HepG2 (cell line): ENCODE results near the gene SNX9. TPM values are rescaled to one million over a fixed set of nuclear protein-coding genes. Genes with fewer than 3 reads are reported as not detected.

Experiments
- ATAC-seq: fragments of 200-7000 bp; cut with Tn5 transposase; 3 replicates; pipeline ENCODE4 v1.9.1; 2020; ENCODE audit warnings: mild to moderate bottlenecking, moderate library complexity
- BruUV-seq: library from RNA; stranded (reverse); fragments of 400-500 nt; replicated peaks from 2 replicates; lab custom pipeline; 2021; lab: Mats Ljungman, UMichigan
- CTCF ChIA-PET: fragments of 300-600 bp; formaldehyde crosslinking; extraction: SDS; loops from one replicate; lab custom pipeline; 2021; ENCODE audit warnings: low total read pairs, inconsistent platforms, low intra/inter-chr PET ratio; lab: Yijun Ruan, JAX
- POLR2A ChIA-PET: fragments of 350-600 bp; sonication (Branson Sonifier 250); formaldehyde crosslinking; loops from one replicate; lab custom pipeline; 2020; ENCODE audit warnings: antibody characterized with exemption, inconsistent platforms; lab: Yijun Ruan, JAX
- DNase-seq: peaks from one replicate; pipeline ENCODE4 v3.0.0-alpha.2; 2015; ENCODE audit warnings: low spot score
- FAIRE-seq: peaks from 3 replicates; lab custom pipeline; 2011; peaks lifted over from hg19 to GRCh38; lab: Jason Lieb, UNC
- H2AFZ ChIP-seq: one replicate; pipeline ENCODE4 v1.6.1; 2011; ENCODE audit warnings: low read length, inconsistent platforms
- H3K27ac ChIP-seq: fragments of 300-600 bp; 3 replicates; pipeline ENCODE4 v1.8.0; 2011; ENCODE audit warnings: mixed run types, mild to moderate bottlenecking, mixed read lengths, low read length, inconsistent platforms; ENCODE audit not compliant: insufficient read depth; ENCODE audit errors: extremely low read length
- H3K27me3 ChIP-seq, 2 experiments: fragments of 200-600 bp in 1 of 2; 2 replicates in 1 of 2; 3 replicates in 1 of 2; pipeline versions ENCODE4 v1.6.0 to v1.8.0; 2011; ENCODE audit warnings: low read length in 2 of 2, mild to moderate bottlenecking in 2 of 2, moderate library complexity in 2 of 2, inconsistent platforms in 1 of 2; ENCODE audit not compliant: insufficient read depth in 2 of 2, control insufficient read depth in 1 of 2
- H3K36me3 ChIP-seq, 2 experiments: fragments of 200-600 bp in 1 of 2; replicated peaks in 1 of 2; 2 replicates in 1 of 2; 3 replicates in 1 of 2; pipeline versions ENCODE4 v1.5.1 to v1.8.0; 2011; ENCODE audit warnings: low read length in 2 of 2, inconsistent platforms in 1 of 2; ENCODE audit not compliant: insufficient read depth in 2 of 2, control insufficient read depth in 1 of 2
- H3K4me1 ChIP-seq: 2 replicates; pipeline ENCODE4 v1.5.1; 2012; ENCODE audit warnings: low read length, inconsistent platforms; ENCODE audit not compliant: insufficient read depth
- H3K4me2 ChIP-seq: 2 replicates; pipeline ENCODE4 v1.6.0; 2011; ENCODE audit warnings: low read depth, low read length, inconsistent platforms
- H3K4me3 ChIP-seq, 3 experiments: fragments of 200-600 bp in 1 of 3; sonication (generic), shearing (Covaris generic) in 1 of 3; replicated peaks in 1 of 3; 2 replicates each; pipeline ENCODE4 v1.5.1; 2011 to 2016; ENCODE audit warnings: low read length in 3 of 3, inconsistent platforms in 2 of 3, low read depth in 2 of 3, mild to moderate bottlenecking in 2 of 3, control low read depth in 1 of 3, mixed read lengths in 1 of 3; ENCODE audit not compliant: insufficient read depth in 1 of 3
- H3K79me2 ChIP-seq: one replicate; pipeline ENCODE4 v1.6.1; 2011; ENCODE audit warnings: low read length, inconsistent platforms; ENCODE audit not compliant: insufficient read depth
- H3K9ac ChIP-seq: 2 replicates; pipeline ENCODE4 v1.6.0; 2011; ENCODE audit warnings: mild to moderate bottlenecking, low read depth, low read length, inconsistent platforms; ENCODE audit not compliant: insufficient read depth
- H3K9me3 ChIP-seq: 2 replicates; pipeline ENCODE4 v1.5.1; 2012; ENCODE audit warnings: mild to moderate bottlenecking, low read length
- H4K20me1 ChIP-seq: 2 replicates; pipeline ENCODE4 v1.6.0; 2011; ENCODE audit warnings: inconsistent platforms, mild to moderate bottlenecking, low read length, moderate library complexity; ENCODE audit not compliant: insufficient read depth
- PRPF4 ChIP-seq: fragments of 200-400 bp; formaldehyde crosslinking; IDR thresholded peaks from 2 replicates; pipeline ENCODE4 v1.6.1; 2016; ENCODE audit warnings: low read length, low read depth; ENCODE audit not compliant: poor library complexity, severe bottlenecking
- RBM22 ChIP-seq: fragments of 200-400 bp; formaldehyde crosslinking; optimal IDR thresholded peaks from 2 replicates; pipeline ENCODE3; 2017; ENCODE audit warnings: mild to moderate bottlenecking, low read length, moderate library complexity
- ZKSCAN8 ChIP-seq: IDR thresholded peaks from 2 replicates; pipeline ENCODE4 v1.6.1; 2016; ENCODE audit warnings: borderline replicate concordance, missing genetic modification reagents, missing compliant biosample characterization
- ZNF101 ChIP-seq: sonication (generic); formaldehyde crosslinking; IDR thresholded peaks from 2 replicates; pipeline ENCODE4 v1.4.0; 2020; ENCODE audit warnings: mild to moderate bottlenecking, low read depth, missing genetic modification reagents, borderline replicate concordance
- ZNF564 ChIP-seq: sonication (generic); formaldehyde crosslinking; IDR thresholded peaks from 2 replicates; pipeline ENCODE4 v1.8.1; 2023; ENCODE audit warnings: mild to moderate bottlenecking, missing genetic modification reagents
- ZNF615 ChIP-seq: sonication (generic); formaldehyde crosslinking; IDR thresholded peaks from 2 replicates; pipeline ENCODE4 v1.5.0; 2020; ENCODE audit warnings: mild to moderate bottlenecking, missing genetic modification reagents, borderline replicate concordance
- ZSCAN25 ChIP-seq: sonication (generic); formaldehyde crosslinking; IDR thresholded peaks from 2 replicates; pipeline ENCODE4 v1.8.0; 2022; ENCODE audit warnings: mild to moderate bottlenecking, missing genetic modification reagents
- WGBS: methylation state at CpG from one replicate; pipeline ENCODE4 v1.1.6; 2017; ENCODE audit warnings: low lambda C conversion rate; 5-methylcytosine and 5-hydroxymethylcytosine counted together
- in situ Hi-C: cut with HindIII; loops from 2 replicates; pipeline ENCODE4 v1.10.0; 2017; ENCODE audit warnings: low pct_unique_long_range_greater_than_20kb; ENCODE audit not compliant: extremely low pct_ligation_motif_present
- intact Hi-C: fragments of 100-400 bp; cut with micrococcal nuclease; formaldehyde crosslinking; loops from one replicate; pipeline ENCODE4 v1.10.0; 2022; ENCODE audit not compliant: unreplicated experiment
- polyA plus RNA-seq, 8 experiments: library from polyadenylated mRNA; depleted of rRNA in 3 of 8; stranded (reverse) in 7 of 8; unstranded in 1 of 8; fragments of >200 nt; fragmentation: Illumina TruSeq in 4 of 8; extraction: Trizol in 4 of 8; gene quantifications; 2 replicates each; pipeline versions ENCODE4 v1.2.1 to v1.2.3, GENCODE V29; 2011 to 2016; ENCODE audit warnings: low read depth in 4 of 8, missing spikeins in 1 of 8, mixed read lengths in 1 of 8; ENCODE audit not compliant: insufficient read depth in 1 of 8
- total RNA-seq, 5 experiments: library from RNA; depleted of rRNA; stranded (reverse); fragments of >200 nt; fragmentation: Illumina TruSeq; extraction: Trizol; gene quantifications; 2 replicates each; pipeline ENCODE4 v1.2.3, GENCODE V29; 2016; ENCODE audit warnings: low read depth in 1 of 5
- TF ChIP-seq, protein P1 (sequence below): IDR thresholded peaks from 2 replicates; pipeline ENCODE4 v1.6.1; 2016; ENCODE audit warnings: mild to moderate bottlenecking, missing biosample characterization, missing genetic modification reagents
- TF ChIP-seq, protein P2 (sequence below), 2 experiments: sonication (generic) in 1 of 2; formaldehyde crosslinking in 1 of 2; IDR thresholded peaks; 2 replicates each; pipeline versions ENCODE4 v1.4.0 to v1.6.1; 2018 to 2020; ENCODE audit warnings: missing genetic modification reagents in 2 of 2, borderline replicate concordance in 1 of 2, low read depth in 1 of 2, mild to moderate bottlenecking in 1 of 2, missing biosample characterization in 1 of 2

Gene SNX9
- total and polyA plus RNA-seq, 2 of the 13 experiments (the other 11 are each of a cell fraction or from before 2014, with no cell fraction given), result 21.9 to 36.0 TPM

DNA sequence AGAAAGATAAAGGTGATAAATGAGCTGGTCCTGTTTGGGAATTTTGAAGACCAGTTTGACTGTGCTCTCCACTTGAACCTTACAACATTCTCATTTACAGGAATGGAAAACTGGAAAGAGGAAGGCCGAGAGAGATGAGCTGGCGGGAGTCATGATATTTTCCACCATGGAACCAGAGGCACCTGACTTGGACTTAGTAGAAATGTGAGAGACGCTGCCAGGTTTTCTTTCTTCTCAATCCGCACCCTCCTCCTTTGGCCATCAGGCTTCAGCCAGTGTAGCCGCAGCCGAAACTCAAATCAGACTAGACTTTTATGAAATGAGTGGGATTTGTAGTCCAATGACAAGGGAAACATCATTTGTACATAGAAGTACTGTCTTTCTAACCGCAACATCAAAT, 104.0 kb downstream of the SNX9 start:
- no peak for FAIRE-seq
- over 99% methylated on average over 7 of the region's 7 CpGs for WGBS
- CTCF ChIA-PET, result no interaction called here

GRCh38 chr6:157928428-157928827, 105.4 kb downstream of the SNX9 start:
- no peak overlapping the region for H3K4me2 ChIP-seq
- POLR2A ChIA-PET, result no interaction called here
- 98% methylated on average over 13 of the region's 13 CpGs for whole genome bisulfite sequencing
- TF ChIP-seq RBM22 (peak; percentile 43), PRPF4 (no peak)
- no peak overlapping the region for H3K27ac ChIP-seq
- H3K79me2 ChIP-seq, result no peaks in the 10 kb centered on the region
- H2AFZ ChIP-seq, result no peak overlapping the region
- FAIRE-seq (no peak), ATAC-seq (no peak), DNase-seq (no peak)
- no peaks in the 10 kb centered on the region for H3K9me3 ChIP-seq
- no peaks in the 10 kb centered on the region for H3K4me1 ChIP-seq
- no peak overlapping the region for H3K4me3 ChIP-seq
- in situ Hi-C loops, result no loop called here
- no peak overlapping the region for H3K9ac ChIP-seq
- no peaks in the 10 kb centered on the region for H3K27me3 ChIP-seq
- CTCF ChIA-PET, result no interaction called here
- BruUV-seq, result no TSS peak
- intact Hi-C loops, result no loop called here
- no peaks in the 10 kb centered on the region for H4K20me1 ChIP-seq
- peaks cover 15 to 67% of the 10 kb centered on the region in 2 experiments for H3K36me3 ChIP-seq

More for the DNA sequence above, 104.0 kb downstream of the SNX9 start:
- no peak for TF ChIP-seq ZKSCAN8 (CRISPR knock-in tag)
- TF ChIP-seq, protein P1, sequence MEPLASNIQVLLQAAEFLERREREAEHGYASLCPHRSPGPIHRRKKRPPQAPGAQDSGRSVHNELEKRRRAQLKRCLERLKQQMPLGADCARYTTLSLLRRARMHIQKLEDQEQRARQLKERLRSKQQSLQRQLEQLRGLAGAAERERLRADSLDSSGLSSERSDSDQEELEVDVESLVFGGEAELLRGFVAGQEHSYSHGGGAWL (CRISPR knock-in tag), result no peak
- TF ChIP-seq, protein P2, sequence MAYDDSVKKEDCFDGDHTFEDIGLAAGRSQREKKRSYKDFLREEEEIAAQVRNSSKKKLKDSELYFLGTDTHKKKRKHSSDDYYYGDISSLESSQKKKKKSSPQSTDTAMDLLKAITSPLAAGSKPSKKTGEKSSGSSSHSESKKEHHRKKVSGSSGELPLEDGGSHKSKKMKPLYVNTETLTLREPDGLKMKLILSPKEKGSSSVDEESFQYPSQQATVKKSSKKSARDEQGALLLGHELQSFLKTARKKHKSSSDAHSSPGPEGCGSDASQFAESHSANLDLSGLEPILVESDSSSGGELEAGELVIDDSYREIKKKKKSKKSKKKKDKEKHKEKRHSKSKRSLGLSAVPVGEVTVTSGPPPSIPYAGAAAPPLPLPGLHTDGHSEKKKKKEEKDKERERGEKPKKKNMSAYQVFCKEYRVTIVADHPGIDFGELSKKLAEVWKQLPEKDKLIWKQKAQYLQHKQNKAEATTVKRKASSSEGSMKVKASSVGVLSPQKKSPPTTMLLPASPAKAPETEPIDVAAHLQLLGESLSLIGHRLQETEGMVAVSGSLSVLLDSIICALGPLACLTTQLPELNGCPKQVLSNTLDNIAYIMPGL (CRISPR knock-in tag; IDR thresholded peaks at IDR 0.05; ENCODE audit: borderline replicate concordance in 1 of 2, low read depth in 1 of 2), result no peak
- no peak for TF ChIP-seq ZSCAN25 (CRISPR knock-in tag)
- TF ChIP-seq ZNF101 (CRISPR knock-in tag), result no peak
- no peak for TF ChIP-seq ZNF615 (CRISPR knock-in tag)
- no peak for TF ChIP-seq ZNF564 (CRISPR knock-in tag)
- Histone ChIP-seq H3K9ac (no peak overlapping the region), H2AFZ (no peak overlapping the region), H3K4me2 (no peak overlapping the region), H3K36me3 (peaks cover 10 to 68% of the 10 kb centered on the region in 2 experiments), H3K79me2 (no peaks in the 10 kb centered on the region), H3K4me3 (no peak overlapping the region), H3K9me3 (no peaks in the 10 kb centered on the region), H3K27ac (no peak overlapping the region), H3K4me1 (no peaks in the 10 kb centered on the region), H4K20me1 (no peaks in the 10 kb centered on the region), H3K27me3 (no peaks in the 10 kb centered on the region)
- in situ Hi-C loops (no loop called here), intact Hi-C loops (no loop called here)
- ATAC-seq (no peak), DNase-seq (no peak)
- no TSS peak for BruUV-seq
- POLR2A ChIA-PET, result no interaction called here
